Progenitor cell of endocrine pancreas (in vitro differentiated cells): ENCODE results near the gene HBD. TPM values are rescaled to one million over a fixed set of nuclear protein-coding genes. Genes with fewer than 3 reads are reported as not detected.

Source experiments
- DNase-seq: peaks from one replicate; pipeline ENCODE4 v3.0.0; 2021; ENCODE audit warnings: low spot score; ENCODE audit not compliant: unreplicated experiment
- H3K27ac Mint-ChIP-seq: 2 replicates; pipeline ENCODE4 v1.8.0; 2021; ENCODE audit warnings: mild to moderate bottlenecking, moderate library complexity, mixed read lengths
- H3K27me3 Mint-ChIP-seq: 2 replicates; pipeline ENCODE4 v1.8.0; 2021; ENCODE audit warnings: mixed read lengths
- H3K36me3 Mint-ChIP-seq: 2 replicates; pipeline ENCODE4 v1.8.0; 2022; ENCODE audit warnings: mixed read lengths; ENCODE audit not compliant: insufficient read depth
- H3K4me1 Mint-ChIP-seq: 2 replicates; pipeline ENCODE4 v1.8.0; 2021; ENCODE audit warnings: low read depth, mixed read lengths
- H3K4me3 Mint-ChIP-seq: 2 replicates; pipeline ENCODE4 v1.8.0; 2021; ENCODE audit warnings: low read depth, mild to moderate bottlenecking, moderate library complexity, mixed read lengths
- H3K9me3 Mint-ChIP-seq: 2 replicates; pipeline ENCODE4 v1.8.0; 2021; ENCODE audit warnings: low read depth, mixed read lengths
- total RNA-seq: library from RNA; stranded (reverse); gene quantifications from 2 replicates; pipeline ENCODE4 v1.2.1, GENCODE V29; 2021
- TF ChIP-seq, protein P1 (sequence below): fragments of 200-600 bp; sonication (generic); IDR thresholded peaks from one replicate; pipeline ENCODE4 v1.5.0; 2021; ENCODE audit warnings: antibody characterized with exemption, mild to moderate bottlenecking; ENCODE audit not compliant: unreplicated experiment

Gene HBD
- total RNA-seq, 1 donor from 2014 or later = not detected

DNA sequence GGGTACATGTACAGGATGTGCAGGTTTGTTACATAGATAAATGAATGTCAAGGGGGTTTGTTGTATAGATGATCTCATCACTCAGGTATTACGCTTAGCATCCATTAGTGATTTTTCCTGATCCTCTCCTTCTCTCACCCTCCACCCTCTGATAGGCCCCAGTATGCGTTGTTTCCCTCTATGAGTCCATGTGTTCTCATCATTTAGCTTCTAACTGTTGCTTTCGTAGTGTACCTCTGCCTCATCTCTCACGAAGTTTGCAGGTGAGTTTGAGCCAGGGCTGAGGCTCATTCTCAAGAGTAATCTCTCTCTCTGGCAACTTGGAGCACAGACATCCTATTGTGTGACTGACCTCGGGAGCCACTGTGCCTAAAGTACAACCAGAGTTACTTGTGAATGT is 40.1 kb upstream of the HBD start:
- H3K27ac Mint-ChIP-seq = no peak overlapping the region

DNA sequence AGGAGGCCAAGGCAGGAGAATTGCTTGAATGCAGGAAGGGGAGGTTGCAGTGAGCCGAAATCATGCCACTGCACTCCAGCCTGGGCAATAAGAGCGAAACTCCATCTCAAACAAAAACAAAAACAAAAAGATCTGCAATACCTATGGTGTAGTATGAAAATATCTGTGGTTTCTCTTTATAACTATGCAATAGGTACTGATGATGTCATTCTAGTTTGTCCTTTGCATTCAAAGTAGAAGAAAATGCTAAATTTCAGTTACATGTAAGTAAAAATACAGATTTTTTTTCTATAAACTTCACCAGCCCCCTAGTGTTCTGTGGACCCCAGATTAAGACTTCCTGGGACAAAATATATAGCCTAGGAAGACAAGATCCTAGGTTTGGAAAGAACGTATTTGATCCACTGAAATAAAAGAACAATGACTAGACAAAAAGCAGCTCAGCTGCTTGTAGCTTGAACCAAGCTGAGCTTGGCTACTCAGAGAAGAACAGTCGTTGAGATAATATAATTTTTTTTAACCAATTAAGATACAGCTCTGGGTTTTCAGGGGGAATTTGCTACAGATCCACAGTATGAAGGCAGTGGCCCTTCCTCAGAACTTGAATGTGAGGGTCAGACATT is 38.2 kb upstream of the HBD start:
- peaks cover 7% of the 10 kb centered on the region for H3K4me1 Mint-ChIP-seq
- H3K9me3 Mint-ChIP-seq = no peaks in the 10 kb centered on the region
- H3K27ac Mint-ChIP-seq = no peak overlapping the region
- DNase-seq = no peak
- TF ChIP-seq, protein P1, sequence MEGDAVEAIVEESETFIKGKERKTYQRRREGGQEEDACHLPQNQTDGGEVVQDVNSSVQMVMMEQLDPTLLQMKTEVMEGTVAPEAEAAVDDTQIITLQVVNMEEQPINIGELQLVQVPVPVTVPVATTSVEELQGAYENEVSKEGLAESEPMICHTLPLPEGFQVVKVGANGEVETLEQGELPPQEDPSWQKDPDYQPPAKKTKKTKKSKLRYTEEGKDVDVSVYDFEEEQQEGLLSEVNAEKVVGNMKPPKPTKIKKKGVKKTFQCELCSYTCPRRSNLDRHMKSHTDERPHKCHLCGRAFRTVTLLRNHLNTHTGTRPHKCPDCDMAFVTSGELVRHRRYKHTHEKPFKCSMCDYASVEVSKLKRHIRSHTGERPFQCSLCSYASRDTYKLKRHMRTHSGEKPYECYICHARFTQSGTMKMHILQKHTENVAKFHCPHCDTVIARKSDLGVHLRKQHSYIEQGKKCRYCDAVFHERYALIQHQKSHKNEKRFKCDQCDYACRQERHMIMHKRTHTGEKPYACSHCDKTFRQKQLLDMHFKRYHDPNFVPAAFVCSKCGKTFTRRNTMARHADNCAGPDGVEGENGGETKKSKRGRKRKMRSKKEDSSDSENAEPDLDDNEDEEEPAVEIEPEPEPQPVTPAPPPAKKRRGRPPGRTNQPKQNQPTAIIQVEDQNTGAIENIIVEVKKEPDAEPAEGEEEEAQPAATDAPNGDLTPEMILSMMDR = no peak
- H3K27me3 Mint-ChIP-seq = no peaks in the 10 kb centered on the region
- no peak overlapping the region for H3K4me3 Mint-ChIP-seq
- no peaks in the 10 kb centered on the region for H3K36me3 Mint-ChIP-seq

More for the DNA sequence above, 40.1 kb upstream of the HBD start:
- TF ChIP-seq, protein P1 = no peak
- Mint-ChIP-seq H3K4me1 (peaks cover 7% of the 10 kb centered on the region), H3K36me3 (no peaks in the 10 kb centered on the region), H3K27me3 (no peaks in the 10 kb centered on the region), H3K9me3 (no peaks in the 10 kb centered on the region), H3K4me3 (no peak overlapping the region)
- DNase-seq = no peak

DNA sequence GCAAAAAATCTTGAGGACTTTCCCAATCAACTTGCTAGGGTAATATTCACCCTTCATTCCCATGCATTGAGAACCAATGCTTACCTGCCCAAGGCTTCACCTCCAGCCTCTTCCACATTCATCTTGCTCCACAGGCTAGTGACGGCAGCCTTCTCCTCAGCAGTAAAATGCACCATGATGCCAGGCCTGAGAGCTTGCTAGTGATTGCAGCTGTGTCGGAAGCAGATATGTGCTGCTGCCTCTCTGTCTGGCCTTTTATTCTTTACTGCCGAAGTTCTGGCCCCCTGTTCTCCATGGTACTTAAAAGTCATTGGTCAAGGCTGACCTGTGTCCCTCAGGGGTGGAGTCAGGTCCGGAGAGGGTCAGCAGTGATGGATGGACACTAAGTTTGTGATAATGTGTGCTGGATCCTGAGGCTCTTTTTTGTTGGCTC is 35.4 kb upstream of the HBD start, which contains the start of gene HBE1:
HBE1 (minus strand) TSS at position 231 of the 433 bp plus-strand sequence; CDS start at position 176, 55 bp downstream.
- H3K36me3 Mint-ChIP-seq = no peaks in the 10 kb centered on the region
- no peak within 1 kb of the TSS for H3K4me3 Mint-ChIP-seq
- TF ChIP-seq, protein P1 = no peak
- no peak within 1 kb of the TSS for H3K27ac Mint-ChIP-seq
- H3K4me1 Mint-ChIP-seq = peaks cover 4% of the 10 kb centered on the region
- DNase-seq = no peak
- H3K27me3 Mint-ChIP-seq = no peaks in the 10 kb centered on the region
- H3K9me3 Mint-ChIP-seq = no peaks in the 10 kb centered on the region

DNA sequence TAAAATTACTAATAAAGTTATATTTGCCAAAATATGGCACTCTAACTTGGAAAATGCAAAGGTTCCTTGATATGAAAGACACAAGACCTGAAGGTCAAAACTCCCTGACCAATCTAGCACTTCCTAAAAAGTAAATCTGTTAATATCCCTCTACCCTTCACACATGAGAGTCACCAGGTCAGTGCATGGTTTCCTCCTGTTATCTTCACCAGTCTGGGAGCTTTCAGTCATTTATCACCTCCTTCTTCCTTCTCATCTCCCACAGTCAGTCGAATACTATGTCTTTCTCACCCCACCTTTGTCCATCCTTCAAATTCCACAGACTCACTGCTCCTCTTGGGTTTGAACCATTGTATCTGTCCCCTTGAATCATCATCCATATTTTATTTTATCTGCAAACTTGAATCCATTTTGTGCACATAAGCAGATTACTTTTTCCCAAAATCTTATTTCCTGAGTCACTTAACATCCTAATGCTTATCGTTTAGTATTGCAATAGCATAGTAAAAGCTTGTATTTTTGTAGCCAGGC is 32.8 kb upstream of the HBD start:
- no peaks in the 10 kb centered on the region for H3K9me3 Mint-ChIP-seq
- no peak for DNase-seq
- TF ChIP-seq, protein P1 = no peak
- H3K4me1 Mint-ChIP-seq = no peaks in the 10 kb centered on the region
- no peaks in the 10 kb centered on the region for H3K36me3 Mint-ChIP-seq
- no peak overlapping the region for H3K4me3 Mint-ChIP-seq
- no peaks in the 10 kb centered on the region for H3K27me3 Mint-ChIP-seq
- no peak overlapping the region for H3K27ac Mint-ChIP-seq

DNA sequence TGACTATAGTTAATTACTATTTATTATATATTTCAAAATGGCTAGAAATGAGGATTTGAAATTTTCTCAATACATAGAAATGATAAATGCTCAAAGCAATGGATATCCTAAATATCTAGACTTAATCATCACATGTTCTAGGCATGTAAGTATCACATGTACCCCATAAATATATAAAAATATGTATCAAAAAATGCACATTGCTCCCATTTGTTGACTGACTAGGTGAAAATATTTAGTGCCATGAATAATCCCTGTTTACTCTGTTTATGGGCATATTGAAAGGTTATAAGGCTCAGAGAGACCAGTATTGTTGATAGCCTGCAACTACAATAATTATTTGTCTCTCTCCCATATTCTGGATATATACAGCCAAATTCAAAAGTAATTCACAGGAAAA is 32.3 kb upstream of the HBD start:
- Mint-ChIP-seq H3K36me3 (no peaks in the 10 kb centered on the region), H3K9me3 (no peaks in the 10 kb centered on the region), H3K4me3 (no peak overlapping the region)

More for the DNA sequence above, 32.3 kb upstream of the HBD start:
- H3K4me1 Mint-ChIP-seq = no peaks in the 10 kb centered on the region
- TF ChIP-seq, protein P1 = no peak
- no peaks in the 10 kb centered on the region for H3K27me3 Mint-ChIP-seq
- no peak overlapping the region for H3K27ac Mint-ChIP-seq
- DNase-seq = no peak
